ENCODE results near the gene PDILT.
"Not testable (repeated sequence)": the region's sequence is repeated elsewhere in the genome, so short reads cannot be mapped to it uniquely, and the experiment has no call there.

PDILT gene

DNA sequence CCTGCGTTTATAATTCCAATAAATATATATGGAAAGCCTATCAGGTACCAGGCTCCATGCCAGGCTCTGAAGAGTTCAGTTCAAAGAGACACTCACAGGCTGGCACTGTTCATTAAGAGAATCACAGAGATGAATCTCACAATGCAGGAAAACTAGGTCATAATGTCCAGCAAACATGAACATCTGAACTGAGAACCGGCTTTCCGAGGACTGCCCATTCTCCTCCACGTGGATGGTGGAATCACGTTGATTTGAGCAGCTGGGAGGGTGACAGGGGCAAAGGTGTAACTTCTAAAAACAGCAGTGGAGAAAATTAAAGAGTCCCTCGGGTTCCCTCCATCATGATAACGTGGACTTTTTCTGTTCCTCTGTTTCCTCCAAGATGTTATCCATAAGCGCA, 87.4 kb downstream of the PDILT start:
- TF ChIP-seq, protein P1, sequence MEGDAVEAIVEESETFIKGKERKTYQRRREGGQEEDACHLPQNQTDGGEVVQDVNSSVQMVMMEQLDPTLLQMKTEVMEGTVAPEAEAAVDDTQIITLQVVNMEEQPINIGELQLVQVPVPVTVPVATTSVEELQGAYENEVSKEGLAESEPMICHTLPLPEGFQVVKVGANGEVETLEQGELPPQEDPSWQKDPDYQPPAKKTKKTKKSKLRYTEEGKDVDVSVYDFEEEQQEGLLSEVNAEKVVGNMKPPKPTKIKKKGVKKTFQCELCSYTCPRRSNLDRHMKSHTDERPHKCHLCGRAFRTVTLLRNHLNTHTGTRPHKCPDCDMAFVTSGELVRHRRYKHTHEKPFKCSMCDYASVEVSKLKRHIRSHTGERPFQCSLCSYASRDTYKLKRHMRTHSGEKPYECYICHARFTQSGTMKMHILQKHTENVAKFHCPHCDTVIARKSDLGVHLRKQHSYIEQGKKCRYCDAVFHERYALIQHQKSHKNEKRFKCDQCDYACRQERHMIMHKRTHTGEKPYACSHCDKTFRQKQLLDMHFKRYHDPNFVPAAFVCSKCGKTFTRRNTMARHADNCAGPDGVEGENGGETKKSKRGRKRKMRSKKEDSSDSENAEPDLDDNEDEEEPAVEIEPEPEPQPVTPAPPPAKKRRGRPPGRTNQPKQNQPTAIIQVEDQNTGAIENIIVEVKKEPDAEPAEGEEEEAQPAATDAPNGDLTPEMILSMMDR (IDR thresholded peaks at IDR 0.05; ENCODE audit: low read depth, low read length): no peak
- H3K4me1 ChIP-seq: no peaks in the 10 kb centered on the region

DNA sequence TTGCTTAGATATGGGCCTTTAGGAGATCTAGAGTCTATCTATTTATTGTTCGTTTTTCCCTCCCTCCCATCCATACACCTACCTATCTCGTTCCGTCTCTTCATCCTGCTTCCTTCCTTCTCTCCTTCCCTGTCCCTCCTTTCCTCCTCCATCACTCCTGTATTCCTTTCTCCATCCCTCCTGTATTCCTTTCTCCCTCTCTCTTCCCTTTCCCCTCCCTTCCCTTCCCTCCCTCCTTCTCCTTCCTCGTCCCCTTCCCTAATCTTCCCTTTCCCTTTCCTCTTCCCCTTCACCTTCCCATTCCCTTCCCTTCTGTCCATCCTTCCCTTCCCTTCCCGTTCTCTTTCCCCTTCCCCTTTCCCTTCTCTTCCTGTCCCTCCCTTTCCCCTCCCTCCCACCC, 87.8 kb downstream of the PDILT start:
- no peaks in the 10 kb centered on the region for H3K27me3 ChIP-seq
- H3K9me3 ChIP-seq: no peaks in the 10 kb centered on the region
- H3K36me3 ChIP-seq: no peaks in the 10 kb centered on the region
- no peak overlapping the region for H3K4me3 ChIP-seq (ENCODE audit: low read depth, low read length)
- no peaks in the 10 kb centered on the region for H3K4me1 ChIP-seq
- no peak for DNase-seq
- TF ChIP-seq, protein P1 (IDR thresholded peaks at IDR 0.05; ENCODE audit: low read depth, low read length): no peak

More for the DNA sequence above, 87.4 kb downstream of the PDILT start:
- no peak for DNase-seq
- H3K9me3 ChIP-seq: no peaks in the 10 kb centered on the region
- no peaks in the 10 kb centered on the region for H3K36me3 ChIP-seq
- no peaks in the 10 kb centered on the region for H3K27me3 ChIP-seq
- H3K4me3 ChIP-seq (ENCODE audit: low read depth, low read length): no peak overlapping the region

DNA sequence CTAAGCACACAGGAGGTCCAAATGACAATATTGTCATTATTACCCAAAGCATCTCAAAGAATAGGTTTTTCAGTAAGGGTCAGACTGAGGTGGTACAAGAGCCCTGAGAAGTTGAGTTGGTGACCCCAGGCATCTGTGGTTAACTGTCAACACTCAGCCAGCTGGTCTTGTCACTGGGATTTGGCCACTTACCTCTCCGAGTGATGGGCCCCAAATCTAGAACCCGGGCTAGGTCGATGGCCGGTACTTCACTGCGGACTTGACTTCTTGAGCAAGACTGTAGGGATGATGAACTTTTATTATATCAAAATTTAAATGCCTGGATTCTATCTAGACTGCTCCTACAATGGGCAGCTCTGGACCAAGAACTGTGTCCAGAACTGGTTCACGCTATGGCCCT, 88.8 kb downstream of the PDILT start:
- Histone ChIP-seq H3K9me3 (no peaks in the 10 kb centered on the region), H3K4me3 (ENCODE audit: low read depth, low read length) (no peak overlapping the region), H3K36me3 (no peaks in the 10 kb centered on the region), H3K4me1 (no peaks in the 10 kb centered on the region), H3K27me3 (no peaks in the 10 kb centered on the region)
- TF ChIP-seq, protein P1 (IDR thresholded peaks at IDR 0.05; ENCODE audit: low read depth, low read length): no peak
- DNase-seq: no peak

DNA sequence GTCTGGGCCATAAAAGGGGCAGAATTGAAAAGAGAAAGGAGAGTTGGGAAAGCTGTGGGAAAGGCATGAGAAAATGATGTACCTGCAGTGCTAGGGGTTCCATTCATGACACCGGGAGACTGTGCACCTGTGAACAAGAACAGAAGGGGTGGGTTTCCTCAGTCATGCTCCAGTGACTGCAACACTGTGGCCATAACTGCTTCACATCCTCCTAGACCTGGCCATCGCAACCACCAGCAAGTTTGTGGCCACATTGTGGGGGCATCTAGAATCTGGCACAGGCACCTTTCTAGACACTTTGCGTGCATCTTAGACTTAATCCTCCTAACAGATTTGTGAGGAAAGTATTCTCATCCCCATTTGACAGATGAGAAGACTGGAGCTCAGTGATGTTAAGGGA, 90.0 kb downstream of the PDILT start:
- TF ChIP-seq, protein P1 (IDR thresholded peaks at IDR 0.05; ENCODE audit: low read depth, low read length): no peak
- Histone ChIP-seq H3K4me3 (ENCODE audit: low read depth, low read length) (no peak overlapping the region), H3K4me1 (no peaks in the 10 kb centered on the region), H3K27me3 (no peaks in the 10 kb centered on the region), H3K36me3 (no peaks in the 10 kb centered on the region), H3K9me3 (no peaks in the 10 kb centered on the region)
- no peak for DNase-seq

DNA sequence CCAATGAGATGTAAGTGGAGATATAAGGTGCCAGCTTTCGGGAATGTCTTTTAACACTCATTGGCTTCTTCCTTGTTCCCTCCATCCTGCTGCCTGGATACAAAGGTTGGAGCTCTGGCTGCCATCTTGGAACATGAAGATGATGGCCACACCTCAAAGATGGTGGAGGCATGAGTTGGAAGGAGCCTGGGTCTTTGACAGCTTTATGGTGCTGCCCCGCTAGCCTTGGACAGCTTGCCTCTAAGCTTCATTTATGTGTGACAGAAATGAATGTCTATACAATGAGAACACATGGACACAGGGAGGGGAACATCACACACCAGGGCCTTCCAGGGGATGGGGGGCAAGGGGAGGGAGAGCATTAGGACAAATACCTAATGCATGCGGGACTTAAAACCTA, 90.8 kb downstream of the PDILT start:
- Histone ChIP-seq H3K36me3 (no peaks in the 10 kb centered on the region), H3K27me3 (no peaks in the 10 kb centered on the region), H3K4me1 (no peaks in the 10 kb centered on the region), H3K4me3 (ENCODE audit: low read depth, low read length) (no peak overlapping the region), H3K9me3 (no peaks in the 10 kb centered on the region)
- no peak for DNase-seq
- TF ChIP-seq, protein P1 (IDR thresholded peaks at IDR 0.05; ENCODE audit: low read depth, low read length): no peak

DNA sequence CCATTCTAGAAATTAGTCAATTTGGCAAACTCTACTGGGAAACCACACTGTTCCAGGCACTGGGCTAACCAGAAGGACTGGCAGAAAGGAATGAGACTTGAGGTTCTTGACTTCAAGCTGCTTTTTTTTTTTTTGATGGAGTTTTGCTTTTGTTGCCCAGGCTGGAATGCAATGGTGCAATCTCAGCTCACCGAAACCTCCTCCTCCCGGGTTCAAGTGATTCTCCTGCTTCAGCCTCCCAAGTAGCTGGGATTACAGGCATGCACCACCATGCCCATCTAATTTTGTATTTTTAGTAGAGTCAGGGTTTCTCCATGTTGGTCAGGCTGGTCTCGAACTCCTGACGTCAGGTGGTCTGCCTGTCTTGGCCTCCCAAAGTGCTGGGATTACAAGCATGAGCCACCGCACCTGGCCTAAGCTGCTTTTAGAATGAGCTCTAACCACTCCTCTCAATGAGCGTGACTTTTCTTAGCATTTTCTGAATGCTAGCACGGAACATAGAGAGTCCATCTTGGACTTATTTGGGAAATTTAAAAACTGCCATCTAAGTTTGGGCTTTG, 91.9 kb downstream of the PDILT start:
- H3K4me1 ChIP-seq; DNase-seq; H3K9me3 ChIP-seq; H3K36me3 ChIP-seq; H3K4me3 ChIP-seq (ENCODE audit: low read depth, low read length); H3K27me3 ChIP-seq: not testable (repeated sequence)

DNA sequence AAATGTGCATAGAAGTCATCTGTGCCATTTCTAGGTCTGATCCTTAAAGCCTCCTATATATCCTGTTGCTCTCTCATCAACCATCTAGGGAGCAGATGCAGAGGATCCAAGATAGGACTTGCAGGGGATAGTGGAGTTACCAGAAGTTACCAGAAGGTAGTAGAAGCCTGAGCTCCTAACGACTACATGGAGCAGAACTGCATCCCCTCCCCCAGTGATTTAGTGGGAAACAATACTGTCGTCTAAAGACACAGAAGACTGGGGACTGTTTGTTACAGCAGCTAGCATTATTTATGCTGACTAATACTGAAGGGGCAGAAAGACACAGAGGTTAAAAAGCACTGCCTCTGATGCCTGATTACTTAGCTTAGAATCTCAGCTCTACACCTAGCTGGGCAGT, 93.0 kb downstream of the PDILT start:
- no peak for DNase-seq
- Histone ChIP-seq H3K36me3 (no peaks in the 10 kb centered on the region), H3K4me3 (ENCODE audit: low read depth, low read length) (no peak overlapping the region), H3K9me3 (no peaks in the 10 kb centered on the region), H3K4me1 (no peaks in the 10 kb centered on the region), H3K27me3 (no peaks in the 10 kb centered on the region)
- TF ChIP-seq, protein P1 (IDR thresholded peaks at IDR 0.05; ENCODE audit: low read depth, low read length): no peak

Data from BE2C (cell line).